HEK293 (cell line): ENCODE data around the gene OR14A2.

ENCODE experiments used
- KLF10 ChIP-seq: fragments of 450-650 bp; IDR thresholded peaks from 2 replicates; pipeline ENCODE4 v1.5.1; 2018; ENCODE audit warnings: missing biosample characterization, mild to moderate bottlenecking, missing genetic modification characterization
- TF ChIP-seq, protein P1 (sequence below): fragments of 450-650 bp; formaldehyde crosslinking; IDR thresholded peaks from 2 replicates; pipeline ENCODE4 v1.5.1; 2016; ENCODE audit warnings: missing biosample characterization, missing genetic modification characterization
- TF ChIP-seq, protein P2 (sequence below): fragments of 450-650 bp; formaldehyde crosslinking; IDR thresholded peaks from 2 replicates; pipeline ENCODE4 v1.5.1; 2016; ENCODE audit warnings: missing biosample characterization, missing genetic modification characterization

DNA sequence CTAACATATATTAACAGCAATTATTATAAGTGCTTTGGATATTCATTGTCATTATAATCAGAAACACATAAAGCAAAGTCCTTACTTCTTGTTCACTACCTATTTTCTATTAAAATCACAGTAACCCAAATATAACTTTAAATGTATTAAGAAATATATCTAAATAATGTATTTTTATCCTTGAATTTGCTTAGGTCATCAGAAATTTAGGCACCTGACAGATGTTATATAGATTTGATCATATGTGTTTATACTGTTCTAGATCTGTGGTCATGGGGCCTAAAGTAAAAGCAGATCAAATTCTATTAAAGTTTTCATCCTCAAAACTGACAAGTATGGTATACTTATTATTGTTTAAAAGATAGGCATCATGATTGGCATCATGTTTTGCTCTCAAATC is 21.7 kb upstream of the OR14A2 start:
- TF ChIP-seq, protein P1, sequence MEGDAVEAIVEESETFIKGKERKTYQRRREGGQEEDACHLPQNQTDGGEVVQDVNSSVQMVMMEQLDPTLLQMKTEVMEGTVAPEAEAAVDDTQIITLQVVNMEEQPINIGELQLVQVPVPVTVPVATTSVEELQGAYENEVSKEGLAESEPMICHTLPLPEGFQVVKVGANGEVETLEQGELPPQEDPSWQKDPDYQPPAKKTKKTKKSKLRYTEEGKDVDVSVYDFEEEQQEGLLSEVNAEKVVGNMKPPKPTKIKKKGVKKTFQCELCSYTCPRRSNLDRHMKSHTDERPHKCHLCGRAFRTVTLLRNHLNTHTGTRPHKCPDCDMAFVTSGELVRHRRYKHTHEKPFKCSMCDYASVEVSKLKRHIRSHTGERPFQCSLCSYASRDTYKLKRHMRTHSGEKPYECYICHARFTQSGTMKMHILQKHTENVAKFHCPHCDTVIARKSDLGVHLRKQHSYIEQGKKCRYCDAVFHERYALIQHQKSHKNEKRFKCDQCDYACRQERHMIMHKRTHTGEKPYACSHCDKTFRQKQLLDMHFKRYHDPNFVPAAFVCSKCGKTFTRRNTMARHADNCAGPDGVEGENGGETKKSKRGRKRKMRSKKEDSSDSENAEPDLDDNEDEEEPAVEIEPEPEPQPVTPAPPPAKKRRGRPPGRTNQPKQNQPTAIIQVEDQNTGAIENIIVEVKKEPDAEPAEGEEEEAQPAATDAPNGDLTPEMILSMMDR (tag by site-specific recombination): no peak
- TF ChIP-seq, protein P2, sequence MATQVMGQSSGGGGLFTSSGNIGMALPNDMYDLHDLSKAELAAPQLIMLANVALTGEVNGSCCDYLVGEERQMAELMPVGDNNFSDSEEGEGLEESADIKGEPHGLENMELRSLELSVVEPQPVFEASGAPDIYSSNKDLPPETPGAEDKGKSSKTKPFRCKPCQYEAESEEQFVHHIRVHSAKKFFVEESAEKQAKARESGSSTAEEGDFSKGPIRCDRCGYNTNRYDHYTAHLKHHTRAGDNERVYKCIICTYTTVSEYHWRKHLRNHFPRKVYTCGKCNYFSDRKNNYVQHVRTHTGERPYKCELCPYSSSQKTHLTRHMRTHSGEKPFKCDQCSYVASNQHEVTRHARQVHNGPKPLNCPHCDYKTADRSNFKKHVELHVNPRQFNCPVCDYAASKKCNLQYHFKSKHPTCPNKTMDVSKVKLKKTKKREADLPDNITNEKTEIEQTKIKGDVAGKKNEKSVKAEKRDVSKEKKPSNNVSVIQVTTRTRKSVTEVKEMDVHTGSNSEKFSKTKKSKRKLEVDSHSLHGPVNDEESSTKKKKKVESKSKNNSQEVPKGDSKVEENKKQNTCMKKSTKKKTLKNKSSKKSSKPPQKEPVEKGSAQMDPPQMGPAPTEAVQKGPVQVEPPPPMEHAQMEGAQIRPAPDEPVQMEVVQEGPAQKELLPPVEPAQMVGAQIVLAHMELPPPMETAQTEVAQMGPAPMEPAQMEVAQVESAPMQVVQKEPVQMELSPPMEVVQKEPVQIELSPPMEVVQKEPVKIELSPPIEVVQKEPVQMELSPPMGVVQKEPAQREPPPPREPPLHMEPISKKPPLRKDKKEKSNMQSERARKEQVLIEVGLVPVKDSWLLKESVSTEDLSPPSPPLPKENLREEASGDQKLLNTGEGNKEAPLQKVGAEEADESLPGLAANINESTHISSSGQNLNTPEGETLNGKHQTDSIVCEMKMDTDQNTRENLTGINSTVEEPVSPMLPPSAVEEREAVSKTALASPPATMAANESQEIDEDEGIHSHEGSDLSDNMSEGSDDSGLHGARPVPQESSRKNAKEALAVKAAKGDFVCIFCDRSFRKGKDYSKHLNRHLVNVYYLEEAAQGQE: no peak
- TF ChIP-seq KLF10 (tag by site-specific recombination): no peak
